Hepatic stellate cell (primary cell): ENCODE data around the gene CSNK2A3.
"Not testable (repeated sequence)": the region's sequence is repeated elsewhere in the genome, so short reads cannot be mapped to it uniquely, and the experiment has no call there.

Source experiments
- DNase-seq: peaks from one replicate; pipeline ENCODE4 v3.0.0; 2011; ENCODE audit warnings: low spot score

CSNK2A3 gene

GRCh38 chr11:11379661-11380060, 26.6 kb upstream of the CSNK2A3 start:
- DNase-seq, result no peak

- DNase-seq, result no peak
These were observed 25.3 kb upstream of the CSNK2A3 start for GRCh38 chr11:11378184-11378940.

GRCh38 chr11:11374358-11375148, 21.5 kb upstream of the CSNK2A3 start:
- DNase-seq, result no peak

GRCh38 chr11:11373934-11374333, 20.9 kb upstream of the CSNK2A3 start:
- no peak for DNase-seq

GRCh38 chr11:11372461-11372860, 19.4 kb upstream of the CSNK2A3 start:
- no peak for DNase-seq

- no peak for DNase-seq
These were observed 17.9 kb upstream of the CSNK2A3 start for GRCh38 chr11:11370962-11371303.

- no peak for DNase-seq
These were observed 17.4 kb upstream of the CSNK2A3 start for GRCh38 chr11:11370255-11370961.

- no peak for DNase-seq
These were observed 13.7 kb upstream of the CSNK2A3 start for GRCh38 chr11:11366793-11367192.

- DNase-seq, result no peak
These were observed 10.6 kb upstream of the CSNK2A3 start for GRCh38 chr11:11363674-11364073.

GRCh38 chr11:11359611-11360010, 6.6 kb upstream of the CSNK2A3 start:
- no peak for DNase-seq

- DNase-seq, result no peak
These were observed 3.8 kb upstream of the CSNK2A3 start for GRCh38 chr11:11356842-11357241.

GRCh38 chr11:11351851-11352250, 1.2 kb downstream of the CSNK2A3 start:
- DNase-seq, result not testable (repeated sequence)

- DNase-seq, result no peak
These were observed 1.9 kb downstream of the CSNK2A3 start for GRCh38 chr11:11351042-11351586.

GRCh38 chr11:11349870-11350337, 3.1 kb downstream of the CSNK2A3 start:
- DNase-seq, result peak; percentile 58

GRCh38 chr11:11349106-11349825, 3.8 kb downstream of the CSNK2A3 start:
- DNase-seq, result no peak

- no peak for DNase-seq
These were observed 4.7 kb downstream of the CSNK2A3 start for GRCh38 chr11:11348303-11348702.

- no peak for DNase-seq
These were observed 5.5 kb downstream of the CSNK2A3 start for GRCh38 chr11:11347592-11347991.

- DNase-seq, result no peak
These were observed 6.7 kb downstream of the CSNK2A3 start for GRCh38 chr11:11346303-11346702.

- no peak for DNase-seq
These were observed 8.0 kb downstream of the CSNK2A3 start for GRCh38 chr11:11345099-11345498.

GRCh38 chr11:11344045-11344444, 9.0 kb downstream of the CSNK2A3 start:
- no peak for DNase-seq

GRCh38 chr11:11338304-11338703, 14.7 kb downstream of the CSNK2A3 start:
- DNase-seq, result no peak

GRCh38 chr11:11336664-11337063, 16.4 kb downstream of the CSNK2A3 start:
- no peak for DNase-seq
